Tibial nerve (tissue), 4 donors: Measurements from ENCODE around the gene TPBG.

Experiments
- EP300 ChIP-seq, 2 donors: sonication (generic); formaldehyde crosslinking; IDR thresholded peaks; one replicate each; pipeline ENCODE4 v1.6.1; 2017; ENCODE audit warnings: antibody characterized with exemption in 2 of 2, mild to moderate bottlenecking in 1 of 2
- POLR2A ChIP-seq, 2 donors: fragments of 450-650 bp; IDR thresholded peaks; one replicate each; pipeline ENCODE4 v1.6.1; 2017; ENCODE audit warnings: antibody characterized with exemption in 2 of 2, mild to moderate bottlenecking in 2 of 2, moderate library complexity in 2 of 2
- TF ChIP-seq, protein P1 (sequence below), 5 experiments: fragments of 200-600 bp in 3 of 5; fragments of 450-650 bp in 2 of 5; sonication (generic) in 3 of 5; IDR thresholded peaks; one replicate each; pipeline ENCODE4 v1.5.1; 2016 to 2019; ENCODE audit warnings: antibody characterized with exemption in 5 of 5, mild to moderate bottlenecking in 3 of 5, moderate library complexity in 2 of 5

DNA sequence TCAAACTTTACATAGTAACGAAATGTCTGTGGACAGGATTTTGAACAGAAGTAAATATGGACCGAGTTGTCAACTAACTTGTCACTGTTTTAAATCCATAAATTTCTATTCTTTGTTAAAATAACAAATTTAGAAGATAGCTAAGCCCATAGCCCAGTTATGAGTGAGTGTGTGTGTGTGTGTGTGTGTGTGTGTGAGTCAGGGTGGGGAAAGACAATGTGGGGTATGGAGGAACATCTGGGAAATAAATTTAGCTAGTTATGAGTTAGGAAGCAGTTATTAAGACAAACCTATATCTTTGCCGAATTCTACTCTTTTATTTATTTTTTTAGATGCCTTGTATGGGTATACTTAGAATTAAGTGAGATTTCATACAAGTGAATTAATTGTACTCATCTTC is 9.0 kb downstream of the TPBG start:
- TF ChIP-seq, protein P1, sequence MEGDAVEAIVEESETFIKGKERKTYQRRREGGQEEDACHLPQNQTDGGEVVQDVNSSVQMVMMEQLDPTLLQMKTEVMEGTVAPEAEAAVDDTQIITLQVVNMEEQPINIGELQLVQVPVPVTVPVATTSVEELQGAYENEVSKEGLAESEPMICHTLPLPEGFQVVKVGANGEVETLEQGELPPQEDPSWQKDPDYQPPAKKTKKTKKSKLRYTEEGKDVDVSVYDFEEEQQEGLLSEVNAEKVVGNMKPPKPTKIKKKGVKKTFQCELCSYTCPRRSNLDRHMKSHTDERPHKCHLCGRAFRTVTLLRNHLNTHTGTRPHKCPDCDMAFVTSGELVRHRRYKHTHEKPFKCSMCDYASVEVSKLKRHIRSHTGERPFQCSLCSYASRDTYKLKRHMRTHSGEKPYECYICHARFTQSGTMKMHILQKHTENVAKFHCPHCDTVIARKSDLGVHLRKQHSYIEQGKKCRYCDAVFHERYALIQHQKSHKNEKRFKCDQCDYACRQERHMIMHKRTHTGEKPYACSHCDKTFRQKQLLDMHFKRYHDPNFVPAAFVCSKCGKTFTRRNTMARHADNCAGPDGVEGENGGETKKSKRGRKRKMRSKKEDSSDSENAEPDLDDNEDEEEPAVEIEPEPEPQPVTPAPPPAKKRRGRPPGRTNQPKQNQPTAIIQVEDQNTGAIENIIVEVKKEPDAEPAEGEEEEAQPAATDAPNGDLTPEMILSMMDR (IDR thresholded peaks at IDR 0.05): no peak
- TF ChIP-seq POLR2A (IDR thresholded peaks at IDR 0.05): no peak
- no peak for TF ChIP-seq EP300 (IDR thresholded peaks at IDR 0.05)
